Measurements from ENCODE around the gene PIEZO1. TPM values are rescaled to one million over a fixed set of nuclear protein-coding genes. Genes with fewer than 3 reads are reported as not detected.
"Not testable (repeated sequence)": the region's sequence is repeated elsewhere in the genome, so short reads cannot be mapped to it uniquely, and the experiment has no call there.

The PIEZO1 gene
- total RNA-seq, 1 experiment from 2014 or later, result 224 TPM

DNA sequence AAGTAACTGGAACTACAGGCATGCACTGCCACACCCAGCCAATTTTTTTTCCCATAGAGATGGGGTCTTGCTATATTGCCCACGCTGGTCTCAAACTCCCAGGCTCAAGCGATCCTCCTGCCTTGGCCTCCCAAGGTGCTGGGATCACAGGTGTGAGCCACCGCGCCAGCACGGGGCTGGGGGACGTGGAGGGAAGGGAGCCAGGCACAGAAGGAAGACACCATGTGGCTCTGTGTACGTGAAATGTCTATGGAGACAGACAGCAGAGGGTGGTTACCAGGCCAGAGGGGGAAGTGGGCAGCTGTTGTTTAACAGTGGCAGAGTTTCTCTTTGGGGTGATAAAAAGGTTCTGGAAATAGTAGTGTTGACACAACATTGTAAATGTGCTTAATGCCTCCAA is 4.6 kb upstream of the PIEZO1 start:
- DNase-seq (ENCODE audit: low read depth, low spot score), result no peak
- ChIA-PET POLR2A (no interaction called here), RAD21 (ENCODE audit: low non-redundant PET in 1 of 2, low total read pairs in 2 of 2, uncharacterized antibody in 2 of 2, unreplicated experiment in 2 of 2) (no interaction called here), CTCF (interaction anchor here (1.1 kb wide), 1 partner anchor 52 kb away, joined by 3 read pairs; no protein-coding TSS in a partner anchor)
- no peak for TF ChIP-seq TCF7L2 (IDR thresholded peaks at IDR 0.05; ENCODE audit: borderline replicate concordance, extremely low read depth, insufficient read depth, insufficient read length)
- no peak for TF ChIP-seq ZFX (IDR thresholded peaks at IDR 0.05)
- TF ChIP-seq, protein P1, sequence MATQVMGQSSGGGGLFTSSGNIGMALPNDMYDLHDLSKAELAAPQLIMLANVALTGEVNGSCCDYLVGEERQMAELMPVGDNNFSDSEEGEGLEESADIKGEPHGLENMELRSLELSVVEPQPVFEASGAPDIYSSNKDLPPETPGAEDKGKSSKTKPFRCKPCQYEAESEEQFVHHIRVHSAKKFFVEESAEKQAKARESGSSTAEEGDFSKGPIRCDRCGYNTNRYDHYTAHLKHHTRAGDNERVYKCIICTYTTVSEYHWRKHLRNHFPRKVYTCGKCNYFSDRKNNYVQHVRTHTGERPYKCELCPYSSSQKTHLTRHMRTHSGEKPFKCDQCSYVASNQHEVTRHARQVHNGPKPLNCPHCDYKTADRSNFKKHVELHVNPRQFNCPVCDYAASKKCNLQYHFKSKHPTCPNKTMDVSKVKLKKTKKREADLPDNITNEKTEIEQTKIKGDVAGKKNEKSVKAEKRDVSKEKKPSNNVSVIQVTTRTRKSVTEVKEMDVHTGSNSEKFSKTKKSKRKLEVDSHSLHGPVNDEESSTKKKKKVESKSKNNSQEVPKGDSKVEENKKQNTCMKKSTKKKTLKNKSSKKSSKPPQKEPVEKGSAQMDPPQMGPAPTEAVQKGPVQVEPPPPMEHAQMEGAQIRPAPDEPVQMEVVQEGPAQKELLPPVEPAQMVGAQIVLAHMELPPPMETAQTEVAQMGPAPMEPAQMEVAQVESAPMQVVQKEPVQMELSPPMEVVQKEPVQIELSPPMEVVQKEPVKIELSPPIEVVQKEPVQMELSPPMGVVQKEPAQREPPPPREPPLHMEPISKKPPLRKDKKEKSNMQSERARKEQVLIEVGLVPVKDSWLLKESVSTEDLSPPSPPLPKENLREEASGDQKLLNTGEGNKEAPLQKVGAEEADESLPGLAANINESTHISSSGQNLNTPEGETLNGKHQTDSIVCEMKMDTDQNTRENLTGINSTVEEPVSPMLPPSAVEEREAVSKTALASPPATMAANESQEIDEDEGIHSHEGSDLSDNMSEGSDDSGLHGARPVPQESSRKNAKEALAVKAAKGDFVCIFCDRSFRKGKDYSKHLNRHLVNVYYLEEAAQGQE (IDR thresholded peaks at IDR 0.05; ENCODE audit: low read depth), result no peak
- no peak for TF ChIP-seq SIN3A (IDR thresholded peaks at IDR 0.05; ENCODE audit: low read depth)
- TF ChIP-seq, protein P2, sequence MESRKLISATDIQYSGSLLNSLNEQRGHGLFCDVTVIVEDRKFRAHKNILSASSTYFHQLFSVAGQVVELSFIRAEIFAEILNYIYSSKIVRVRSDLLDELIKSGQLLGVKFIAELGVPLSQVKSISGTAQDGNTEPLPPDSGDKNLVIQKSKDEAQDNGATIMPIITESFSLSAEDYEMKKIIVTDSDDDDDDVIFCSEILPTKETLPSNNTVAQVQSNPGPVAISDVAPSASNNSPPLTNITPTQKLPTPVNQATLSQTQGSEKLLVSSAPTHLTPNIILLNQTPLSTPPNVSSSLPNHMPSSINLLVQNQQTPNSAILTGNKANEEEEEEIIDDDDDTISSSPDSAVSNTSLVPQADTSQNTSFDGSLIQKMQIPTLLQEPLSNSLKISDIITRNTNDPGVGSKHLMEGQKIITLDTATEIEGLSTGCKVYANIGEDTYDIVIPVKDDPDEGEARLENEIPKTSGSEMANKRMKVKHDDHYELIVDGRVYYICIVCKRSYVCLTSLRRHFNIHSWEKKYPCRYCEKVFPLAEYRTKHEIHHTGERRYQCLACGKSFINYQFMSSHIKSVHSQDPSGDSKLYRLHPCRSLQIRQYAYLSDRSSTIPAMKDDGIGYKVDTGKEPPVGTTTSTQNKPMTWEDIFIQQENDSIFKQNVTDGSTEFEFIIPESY (IDR thresholded peaks at IDR 0.05; ENCODE audit: extremely low read depth, insufficient replicate concordance, low read length), result no peak
- no peak for TF ChIP-seq JUND (IDR thresholded peaks at IDR 0.05)
- no peak for TF ChIP-seq FOSL1 (IDR thresholded peaks at IDR 0.05; ENCODE audit: low read depth)
- H3K9me2 ChIP-seq (ENCODE audit: insufficient read depth), result no peaks in the 10 kb centered on the region
- H3K9ac ChIP-seq (ENCODE audit: low read length), result no peak overlapping the region
- H4K20me1 ChIP-seq (ENCODE audit: insufficient read depth), result no peaks in the 10 kb centered on the region
- ATAC-seq, result no peak
- H3K4me1 ChIP-seq (ENCODE audit: control insufficient read depth in 1 of 2, insufficient read depth in 2 of 2, low read length in 2 of 2), result peaks cover 7 to 19% of the 10 kb centered on the region in 2 experiments
- H3K79me2 ChIP-seq (ENCODE audit: insufficient read depth, low read length), result peaks cover 4% of the 10 kb centered on the region
- H2AFZ ChIP-seq (ENCODE audit: low read depth, low read length, poor library complexity, severe bottlenecking), result no peak overlapping the region
- H3K27ac ChIP-seq (ENCODE audit: low read depth, low read length), result no peak overlapping the region
- no peaks in the 10 kb centered on the region for H3K9me3 ChIP-seq (ENCODE audit: control insufficient read depth in 1 of 2, insufficient read depth in 1 of 2, low read depth in 1 of 2, low read length in 2 of 2)
- intact Hi-C loops (cut with micrococcal nuclease), result no loop called here
- H3K4me3 ChIP-seq (replicated peaks in 1 of 2; ENCODE audit: low read depth in 1 of 2, low read length in 2 of 2), result no peak overlapping the region
- BruUV-seq (replicated peaks), result no TSS peak
- H3K36me3 ChIP-seq (ENCODE audit: control insufficient read depth in 1 of 2, insufficient read depth in 2 of 2, low read length in 2 of 2), result no peaks in the 10 kb centered on the region
- H3K27me3 ChIP-seq (ENCODE audit: insufficient read depth, low read length), result no peaks in the 10 kb centered on the region
- H3K4me2 ChIP-seq (ENCODE audit: low read length), result no peak overlapping the region

DNA sequence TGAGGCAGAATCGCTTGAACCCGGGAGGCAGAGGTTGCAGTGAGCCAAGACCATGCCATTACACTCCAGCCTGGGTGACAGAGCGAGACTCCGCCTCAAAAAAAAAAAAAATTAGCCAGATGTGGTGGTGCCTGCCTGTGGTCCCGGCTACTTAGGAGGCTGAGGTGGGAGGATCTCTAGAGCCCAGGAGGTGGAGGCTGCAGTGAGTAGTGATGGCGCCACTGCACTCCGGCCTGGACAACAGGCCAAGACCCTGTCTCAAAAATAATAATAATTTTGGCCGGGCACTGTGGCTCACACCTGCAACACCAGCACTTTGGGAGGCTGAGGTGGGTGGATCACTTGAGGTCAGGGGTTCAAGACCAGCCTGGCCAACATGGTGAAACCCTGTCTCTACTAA is 3.7 kb upstream of the PIEZO1 start:
- H3K9me2 ChIP-seq (ENCODE audit: insufficient read depth); H3K36me3 ChIP-seq (ENCODE audit: control insufficient read depth in 1 of 2, insufficient read depth in 2 of 2, low read length in 2 of 2); BruUV-seq (replicated peaks); intact Hi-C loops (cut with micrococcal nuclease); RAD21 ChIA-PET (ENCODE audit: low non-redundant PET in 1 of 2, low total read pairs in 2 of 2, uncharacterized antibody in 2 of 2, unreplicated experiment in 2 of 2); DNase-seq (ENCODE audit: low read depth, low spot score); H3K4me3 ChIP-seq (replicated peaks in 1 of 2; ENCODE audit: low read depth in 1 of 2, low read length in 2 of 2); POLR2A ChIA-PET; H3K27me3 ChIP-seq (ENCODE audit: insufficient read depth, low read length); H3K9ac ChIP-seq (ENCODE audit: low read length); H3K4me2 ChIP-seq (ENCODE audit: low read length); H3K9me3 ChIP-seq (ENCODE audit: control insufficient read depth in 1 of 2, insufficient read depth in 1 of 2, low read depth in 1 of 2, low read length in 2 of 2); ATAC-seq; H2AFZ ChIP-seq (ENCODE audit: low read depth, low read length, poor library complexity, severe bottlenecking); H3K27ac ChIP-seq (ENCODE audit: low read depth, low read length); H4K20me1 ChIP-seq (ENCODE audit: insufficient read depth): not testable (repeated sequence)
- CTCF ChIA-PET, result interaction anchor here (1.1 kb wide), 1 partner anchor 51 kb away, joined by 3 read pairs; no protein-coding TSS in a partner anchor
- peaks cover 12% of the 10 kb centered on the region for H3K79me2 ChIP-seq (ENCODE audit: insufficient read depth, low read length)
- peaks cover 5 to 23% of the 10 kb centered on the region in 2 experiments for H3K4me1 ChIP-seq (ENCODE audit: control insufficient read depth in 1 of 2, insufficient read depth in 2 of 2, low read length in 2 of 2)

Data from HCT116 (cell line).